ENCODE measurements around the gene PAX3.

The PAX3 gene

GRCh38 chr2:222296311-222296741, 2.5 kb downstream of the PAX3 start:
- Histone ChIP-seq H3K4me1 (ENCODE audit: control insufficient read depth, insufficient read depth, low read length) (peaks cover 2% of the 10 kb centered on the region; the same call in 1 of the 2 replicates), H3K4me3 (ENCODE audit: low read length) (no peak overlapping the region), H3K27ac (ENCODE audit: low read length) (no peak overlapping the region), H3K9me3 (ENCODE audit: control insufficient read depth, insufficient read depth, low read length) (no peaks in the 10 kb centered on the region), H3K36me3 (ENCODE audit: control insufficient read depth, insufficient read depth, low read length) (no peaks in the 10 kb centered on the region), H3K27me3 (ENCODE audit: control insufficient read depth, insufficient read depth, low read length) (peaks cover 99% of the 10 kb centered on the region)
- no peak for DNase-seq (ENCODE audit: low read depth, low spot score)
- no CpG with 5 or more reads among the region's 6 CpGs for WGBS (ENCODE audit: insufficient coverage, insufficient read length)

- WGBS (ENCODE audit: insufficient coverage, insufficient read length) = no CpG with 5 or more reads among the region's 33 CpGs
- DNase-seq (ENCODE audit: low read depth, low spot score) = no peak
- no peak overlapping the region for H3K27ac ChIP-seq (ENCODE audit: low read length)
- H3K9me3 ChIP-seq (ENCODE audit: control insufficient read depth, insufficient read depth, low read length) = no peaks in the 10 kb centered on the region
- no peaks in the 10 kb centered on the region for H3K36me3 ChIP-seq (ENCODE audit: control insufficient read depth, insufficient read depth, low read length)
- no peak overlapping the region for H3K4me3 ChIP-seq (ENCODE audit: low read length)
- peaks cover 2% of the 10 kb centered on the region; the same call in 1 of the 2 replicates for H3K4me1 ChIP-seq (ENCODE audit: control insufficient read depth, insufficient read depth, low read length)
- H3K27me3 ChIP-seq (ENCODE audit: control insufficient read depth, insufficient read depth, low read length) = peaks cover 92% of the 10 kb centered on the region
Observed at GRCh38 chr2:222295368-222296062, 3.3 kb downstream of the PAX3 start.

DNA sequence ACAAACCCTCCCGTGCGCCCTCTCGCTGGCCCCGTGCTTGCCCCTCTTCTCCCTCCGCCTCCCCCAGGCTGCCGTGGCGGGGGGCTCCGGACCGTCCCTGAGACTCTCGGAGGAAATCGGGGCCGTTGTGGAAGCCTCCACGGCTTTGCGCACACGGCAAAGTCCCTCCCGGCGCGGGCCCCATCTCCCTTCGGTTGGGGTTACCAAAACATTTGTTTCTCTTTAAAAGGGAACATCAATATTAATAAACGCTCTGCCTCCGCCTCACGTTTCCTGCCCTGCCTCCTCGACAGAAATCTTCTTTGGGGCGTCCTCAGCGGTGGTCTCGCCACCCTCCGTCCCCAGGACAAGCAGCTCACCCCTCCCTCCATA, 3.8 kb downstream of the PAX3 start:
- Histone ChIP-seq H3K4me3 (ENCODE audit: low read length) (no peak overlapping the region), H3K4me1 (ENCODE audit: control insufficient read depth, insufficient read depth, low read length) (peaks cover 2% of the 10 kb centered on the region; the same call in 1 of the 2 replicates), H3K27ac (ENCODE audit: low read length) (no peak overlapping the region), H3K27me3 (ENCODE audit: control insufficient read depth, insufficient read depth, low read length) (peaks cover 87% of the 10 kb centered on the region), H3K9me3 (ENCODE audit: control insufficient read depth, insufficient read depth, low read length) (no peaks in the 10 kb centered on the region), H3K36me3 (ENCODE audit: control insufficient read depth, insufficient read depth, low read length) (no peaks in the 10 kb centered on the region)
- no peak for DNase-seq (ENCODE audit: low read depth, low spot score)
- WGBS (ENCODE audit: insufficient coverage, insufficient read length) = no CpG with 5 or more reads among the region's 27 CpGs

DNA sequence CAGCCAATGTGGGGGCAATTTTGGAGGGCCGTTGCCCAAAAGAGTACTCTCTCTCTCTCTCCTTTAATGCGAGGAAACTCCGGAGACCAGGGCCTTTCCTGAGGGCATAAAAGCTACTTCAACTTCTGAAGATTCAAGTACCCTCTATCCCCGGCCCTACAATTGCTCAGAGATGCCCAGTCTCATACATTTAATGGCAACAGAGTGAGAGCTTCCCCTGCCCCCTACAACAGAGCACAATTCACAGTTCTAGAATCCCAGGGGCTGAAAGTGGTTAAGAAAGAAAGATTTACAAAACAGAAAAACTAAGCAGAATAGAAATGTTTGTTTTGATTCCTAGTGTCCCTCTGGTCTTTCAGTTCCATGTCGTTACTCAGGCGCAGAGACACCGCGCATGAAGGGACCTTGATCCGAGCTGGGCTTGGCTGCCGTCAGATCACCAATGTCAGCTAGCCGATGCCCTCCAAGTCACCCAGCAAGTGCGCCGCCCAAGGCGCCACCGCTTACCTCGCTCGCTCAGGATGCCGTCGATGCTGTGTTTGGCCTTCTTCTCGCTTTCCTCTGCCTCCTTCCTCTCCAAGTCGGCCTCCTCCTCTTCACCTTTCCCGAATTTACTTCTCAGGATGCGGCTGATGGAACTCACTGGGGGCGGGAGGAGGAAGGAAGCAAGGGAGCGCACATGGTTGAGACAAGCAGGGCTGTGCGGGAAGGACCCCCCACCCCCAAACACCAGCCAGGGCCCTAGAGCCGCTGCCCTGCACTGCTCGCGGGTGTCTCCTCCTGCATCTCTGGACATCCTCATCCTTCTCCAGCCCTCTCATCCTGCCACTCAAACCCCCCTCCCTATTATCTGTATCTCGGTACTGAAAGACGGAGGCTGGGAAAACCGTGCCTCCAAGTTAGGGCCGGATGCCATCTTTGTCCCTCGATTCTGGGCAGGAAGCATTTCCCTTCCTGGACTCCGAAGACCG, 4.9 kb downstream of the PAX3 start:
- H3K27me3 ChIP-seq (ENCODE audit: control insufficient read depth, insufficient read depth, low read length) = peaks cover 85% of the 10 kb centered on the region
- H3K4me3 ChIP-seq (ENCODE audit: low read length) = no peak overlapping the region
- H3K36me3 ChIP-seq (ENCODE audit: control insufficient read depth, insufficient read depth, low read length) = no peaks in the 10 kb centered on the region
- no peak overlapping the region for H3K27ac ChIP-seq (ENCODE audit: low read length)
- H3K4me1 ChIP-seq (ENCODE audit: control insufficient read depth, insufficient read depth, low read length) = peaks cover 2% of the 10 kb centered on the region; the same call in 1 of the 2 replicates
- no CpG with 5 or more reads among the region's 36 CpGs for WGBS (ENCODE audit: insufficient coverage, insufficient read length)
- H3K9me3 ChIP-seq (ENCODE audit: control insufficient read depth, insufficient read depth, low read length) = no peaks in the 10 kb centered on the region
- no peak for DNase-seq (ENCODE audit: low read depth, low spot score)

DNA sequence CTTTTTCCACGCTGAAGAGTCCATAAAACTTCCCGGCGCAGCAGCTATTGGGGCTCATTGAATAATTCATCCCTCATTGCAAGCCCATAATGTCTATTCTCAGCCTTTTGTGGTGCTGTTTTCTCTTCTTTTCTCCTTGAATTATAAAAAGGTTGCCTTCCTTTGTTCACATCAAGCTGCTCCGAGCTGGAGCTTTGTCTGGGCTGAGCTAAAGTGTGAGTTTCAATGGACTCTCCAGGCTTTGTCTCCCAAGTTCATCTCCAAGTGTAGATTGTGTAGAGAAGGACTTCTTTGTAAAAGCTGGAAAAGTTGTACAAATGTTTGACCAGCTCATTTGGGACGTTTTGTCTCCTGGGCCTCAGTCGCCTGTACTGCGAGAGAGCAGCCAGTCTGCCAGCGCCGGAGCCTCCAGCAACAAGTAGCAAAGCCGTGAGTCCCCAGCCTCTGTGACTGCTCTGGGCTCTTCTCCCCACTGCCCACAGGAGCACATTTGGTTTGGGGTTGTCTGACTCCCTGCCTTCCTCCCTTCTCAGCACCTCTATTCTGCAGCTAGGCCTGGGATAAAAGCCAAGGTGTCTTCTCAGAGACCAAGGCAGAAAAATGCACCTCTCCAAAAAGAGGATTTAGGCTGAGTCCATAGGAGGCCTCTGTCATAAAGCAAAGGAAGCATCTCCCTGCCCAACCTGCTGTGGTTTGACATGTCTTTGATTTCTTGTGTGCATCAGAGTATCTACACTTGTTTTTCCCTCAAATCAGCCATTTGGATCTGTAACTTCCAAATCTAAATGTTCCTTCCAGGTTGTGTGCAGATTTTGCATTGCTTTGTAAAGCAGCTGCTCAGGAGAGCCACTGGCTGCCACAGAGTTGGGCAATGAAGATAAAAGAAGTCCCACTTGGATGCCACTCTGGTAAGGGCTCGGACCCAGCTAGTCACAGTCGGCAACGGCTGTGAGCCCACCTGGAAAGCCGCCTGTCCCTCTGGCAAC, 6.4 kb downstream of the PAX3 start:
- WGBS (ENCODE audit: insufficient coverage, insufficient read length) = no CpG with 5 or more reads among the region's 14 CpGs
- Histone ChIP-seq H3K27me3 (ENCODE audit: control insufficient read depth, insufficient read depth, low read length) (peaks cover 76% of the 10 kb centered on the region), H3K4me3 (ENCODE audit: low read length) (no peak overlapping the region), H3K36me3 (ENCODE audit: control insufficient read depth, insufficient read depth, low read length) (no peaks in the 10 kb centered on the region), H3K4me1 (ENCODE audit: control insufficient read depth, insufficient read depth, low read length) (peaks cover 2% of the 10 kb centered on the region; the same call in 1 of the 2 replicates), H3K27ac (ENCODE audit: low read length) (no peak overlapping the region), H3K9me3 (ENCODE audit: control insufficient read depth, insufficient read depth, low read length) (no peaks in the 10 kb centered on the region)
- no peak for DNase-seq (ENCODE audit: low read depth, low spot score)

DNA sequence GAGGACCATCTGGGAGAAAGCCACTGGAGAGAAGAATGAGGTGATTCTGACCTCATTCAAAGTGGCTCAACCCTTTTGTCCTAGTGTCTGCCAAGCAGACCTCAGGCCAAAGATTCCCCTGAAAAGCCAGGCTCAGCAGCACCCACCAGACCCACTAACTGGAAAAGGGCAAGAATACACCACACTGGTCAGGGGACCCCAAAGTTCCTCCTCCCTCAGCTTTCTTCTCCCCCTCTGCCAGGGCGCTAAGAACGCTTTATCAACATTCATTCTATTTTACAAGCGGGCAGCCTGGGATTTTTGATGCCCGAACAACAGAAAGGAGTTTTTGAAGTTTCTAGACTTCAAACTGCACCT, 7.3 kb downstream of the PAX3 start:
- peaks cover 71% of the 10 kb centered on the region for H3K27me3 ChIP-seq (ENCODE audit: control insufficient read depth, insufficient read depth, low read length)
- H3K9me3 ChIP-seq (ENCODE audit: control insufficient read depth, insufficient read depth, low read length) = no peaks in the 10 kb centered on the region
- no peak overlapping the region for H3K27ac ChIP-seq (ENCODE audit: low read length)
- no peak for DNase-seq (ENCODE audit: low read depth, low spot score)
- no CpG with 5 or more reads among the region's 4 CpGs for WGBS (ENCODE audit: insufficient coverage, insufficient read length)
- no peak overlapping the region; the same call in 1 of the 2 replicates for H3K4me3 ChIP-seq (ENCODE audit: low read length)
- no peaks in the 10 kb centered on the region; the same call in 1 of the 2 replicates for H3K4me1 ChIP-seq (ENCODE audit: control insufficient read depth, insufficient read depth, low read length)
- no peaks in the 10 kb centered on the region for H3K36me3 ChIP-seq (ENCODE audit: control insufficient read depth, insufficient read depth, low read length)

DNA sequence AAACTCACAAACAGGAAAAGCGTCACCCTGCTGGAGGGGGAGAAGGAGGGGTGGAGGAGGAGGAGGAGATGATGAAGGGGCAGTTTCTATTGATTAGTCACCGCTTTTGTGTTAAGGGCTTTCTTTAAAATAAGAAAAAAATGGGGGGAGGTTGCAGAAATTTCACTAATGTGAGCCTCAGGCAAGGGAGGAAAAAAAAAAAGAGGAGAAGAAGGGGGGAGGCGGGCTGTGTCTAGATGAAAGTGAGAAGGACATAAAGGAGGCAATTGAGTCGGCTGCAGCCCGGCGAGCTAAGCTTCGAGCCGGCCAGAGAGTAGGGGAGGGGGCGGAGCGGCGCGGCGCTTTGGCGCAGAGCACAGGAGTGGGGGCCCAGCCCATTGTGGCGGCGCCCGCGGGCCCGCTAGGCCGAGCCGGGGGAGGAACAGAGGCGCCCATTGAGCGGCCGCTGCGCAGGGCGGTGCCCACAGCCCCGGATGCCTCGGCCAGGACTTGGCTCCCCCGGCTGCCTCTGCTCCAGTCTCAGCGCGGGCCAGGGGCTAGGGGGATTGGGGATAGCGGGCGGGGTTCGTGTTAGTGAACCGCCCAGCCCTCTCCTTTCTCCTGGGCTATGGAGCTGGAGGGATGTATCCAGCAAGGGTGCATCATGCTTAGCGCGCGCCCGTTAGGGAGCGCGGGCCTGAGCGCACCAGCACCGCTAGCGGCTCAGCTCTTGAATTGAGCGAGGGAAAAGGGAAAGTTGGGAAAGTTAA, 7.9 kb downstream of the PAX3 start:
- no peak for DNase-seq (ENCODE audit: low read depth, low spot score)
- peak overlapping the region; percentile 1; the same call in 1 of the 2 replicates for H3K4me3 ChIP-seq (ENCODE audit: low read length)
- H3K27me3 ChIP-seq (ENCODE audit: control insufficient read depth, insufficient read depth, low read length) = peaks cover 70% of the 10 kb centered on the region
- H3K4me1 ChIP-seq (ENCODE audit: control insufficient read depth, insufficient read depth, low read length) = no peaks in the 10 kb centered on the region; the same call in 1 of the 2 replicates
- H3K36me3 ChIP-seq (ENCODE audit: control insufficient read depth, insufficient read depth, low read length) = no peaks in the 10 kb centered on the region
- no peak overlapping the region for H3K27ac ChIP-seq (ENCODE audit: low read length)
- H3K9me3 ChIP-seq (ENCODE audit: control insufficient read depth, insufficient read depth, low read length) = no peaks in the 10 kb centered on the region
- no CpG with 5 or more reads among the region's 45 CpGs for WGBS (ENCODE audit: insufficient coverage, insufficient read length)

- no peak overlapping the region; the same call in 1 of the 2 replicates for H3K4me3 ChIP-seq (ENCODE audit: low read length)
- no CpG with 5 or more reads among the region's 7 CpGs for WGBS (ENCODE audit: insufficient coverage, insufficient read length)
- H3K9me3 ChIP-seq (ENCODE audit: control insufficient read depth, insufficient read depth, low read length) = no peaks in the 10 kb centered on the region
- DNase-seq (ENCODE audit: low read depth, low spot score) = no peak
- H3K27ac ChIP-seq (ENCODE audit: low read length) = no peak overlapping the region
- peaks cover 67% of the 10 kb centered on the region for H3K27me3 ChIP-seq (ENCODE audit: control insufficient read depth, insufficient read depth, low read length)
- H3K36me3 ChIP-seq (ENCODE audit: control insufficient read depth, insufficient read depth, low read length) = no peaks in the 10 kb centered on the region
- H3K4me1 ChIP-seq (ENCODE audit: control insufficient read depth, insufficient read depth, low read length) = no peaks in the 10 kb centered on the region; the same call in 1 of the 2 replicates
Observed at GRCh38 chr2:222290401-222290735, 8.4 kb downstream of the PAX3 start.

DNA sequence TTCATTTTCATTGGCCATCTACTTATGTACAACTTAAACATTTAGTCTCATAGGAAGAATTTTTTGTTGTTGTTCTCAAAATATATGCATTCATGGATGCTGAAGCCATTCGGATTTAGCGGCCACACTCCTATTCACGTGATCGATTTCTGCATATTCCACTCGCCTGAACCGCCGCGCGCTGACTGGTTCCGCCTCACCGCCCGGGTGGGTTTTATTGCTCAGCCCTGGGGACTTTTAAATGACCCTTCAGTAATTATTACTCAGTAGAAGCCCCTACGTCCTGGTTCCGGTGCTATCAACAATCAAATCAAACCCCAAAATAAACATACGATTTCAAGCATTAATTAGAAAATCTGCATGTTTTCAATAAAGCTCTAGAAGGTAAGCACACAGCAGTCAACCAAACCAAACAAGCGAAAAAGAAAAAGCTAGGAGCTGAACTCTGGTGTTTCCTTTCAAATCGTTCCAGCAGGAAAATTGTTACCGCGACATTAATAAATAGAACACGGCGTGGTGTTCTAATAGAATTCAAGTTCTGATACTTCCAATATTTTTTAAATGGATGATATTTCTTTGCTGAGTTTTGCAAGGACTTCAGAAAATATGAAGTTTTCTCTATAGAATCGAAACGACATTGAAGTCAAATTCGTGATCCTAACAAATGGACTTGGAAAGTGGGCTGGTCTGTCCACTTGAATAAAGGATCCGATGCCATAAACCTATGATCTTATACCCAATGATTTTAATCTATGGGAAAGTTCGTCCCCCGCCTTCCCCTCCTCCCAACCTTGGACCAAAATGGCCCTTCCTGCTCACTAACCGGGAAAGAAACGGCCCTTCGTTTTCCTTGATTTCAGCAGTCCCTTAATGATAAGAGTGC, 9.3 kb downstream of the PAX3 start:
- peaks cover 63% of the 10 kb centered on the region for H3K27me3 ChIP-seq (ENCODE audit: control insufficient read depth, insufficient read depth, low read length)
- no peaks in the 10 kb centered on the region; the same call in 1 of the 2 replicates for H3K4me1 ChIP-seq (ENCODE audit: control insufficient read depth, insufficient read depth, low read length)
- no CpG with 5 or more reads among the region's 30 CpGs for WGBS (ENCODE audit: insufficient coverage, insufficient read length)

More for the DNA sequence above, 9.3 kb downstream of the PAX3 start:
- Histone ChIP-seq H3K9me3 (ENCODE audit: control insufficient read depth, insufficient read depth, low read length) (no peaks in the 10 kb centered on the region), H3K27ac (ENCODE audit: low read length) (no peak overlapping the region), H3K36me3 (ENCODE audit: control insufficient read depth, insufficient read depth, low read length) (no peaks in the 10 kb centered on the region), H3K4me3 (ENCODE audit: low read length) (no peak overlapping the region)
- no peak for DNase-seq (ENCODE audit: low read depth, low spot score)
